SK-N-SH treated with all-trans-retinoic acid at 6 μM for 48 hours (cell line): Measurements from ENCODE around the gene UBL7.
"Not testable (repeated sequence)": the region's sequence is repeated elsewhere in the genome, so short reads cannot be mapped to it uniquely, and the experiment has no call there.

Source experiments
- ATAC-seq: fragments of 200-7000 bp; cut with Tn5 transposase; 3 replicates; pipeline ENCODE4 v1.9.1; 2020; ENCODE audit warnings: mild to moderate bottlenecking, moderate library complexity
- ARNTL ChIP-seq: fragments of 450-650 bp; formaldehyde crosslinking; IDR thresholded peaks from 2 replicates; pipeline ENCODE4 v1.5.0; 2020; ENCODE audit warnings: low read depth, mild to moderate bottlenecking, moderate library complexity, borderline replicate concordance
- CSDC2 ChIP-seq: fragments of 250-450 bp; sonication (Bioruptor Pico); IDR thresholded peaks from 2 replicates; pipeline ENCODE4 v1.5.0; 2020; ENCODE audit warnings: mild to moderate bottlenecking, moderate library complexity
- ESRRG ChIP-seq: fragments of 250-450 bp; sonication (Bioruptor Pico); IDR thresholded peaks from 2 replicates; pipeline ENCODE4 v1.6.1; 2021; ENCODE audit warnings: mild to moderate bottlenecking
- GLIS3 ChIP-seq: fragments of 250-450 bp; sonication (Bioruptor Pico); IDR thresholded peaks from 2 replicates; pipeline ENCODE4 v1.5.0; 2020; ENCODE audit warnings: mild to moderate bottlenecking, moderate library complexity
- ISL1 ChIP-seq: fragments of 250-450 bp; sonication (Bioruptor Pico); IDR thresholded peaks from 2 replicates; pipeline ENCODE4 v2.1.2; 2022; ENCODE audit warnings: mild to moderate bottlenecking, moderate library complexity
- RARB ChIP-seq: fragments of 250-450 bp; sonication (Bioruptor Pico); IDR thresholded peaks from 2 replicates; pipeline ENCODE4 v1.8.0; 2021; ENCODE audit warnings: mild to moderate bottlenecking, moderate library complexity
- SNAI2 ChIP-seq: fragments of 250-450 bp; sonication (Bioruptor Pico); IDR thresholded peaks from 2 replicates; pipeline ENCODE4 v1.5.0; 2020; ENCODE audit warnings: mild to moderate bottlenecking, moderate library complexity
- TCF4 ChIP-seq: fragments of 250-450 bp; sonication (Bioruptor Pico); IDR thresholded peaks from 2 replicates; pipeline ENCODE4 v1.8.0; 2021; ENCODE audit warnings: mild to moderate bottlenecking, moderate library complexity, borderline replicate concordance
- TOX ChIP-seq: fragments of 250-450 bp; sonication (Bioruptor Pico); IDR thresholded peaks from 2 replicates; pipeline ENCODE4 v1.8.0; 2021; ENCODE audit warnings: mild to moderate bottlenecking, moderate library complexity, borderline replicate concordance
- ZC3H10 ChIP-seq: fragments of 250-450 bp; sonication (Bioruptor Pico); IDR thresholded peaks from 2 replicates; pipeline ENCODE4 v1.5.1; 2021; ENCODE audit warnings: mild to moderate bottlenecking, moderate library complexity
- ZFP3 ChIP-seq: fragments of 250-450 bp; sonication (Bioruptor Pico); IDR thresholded peaks from 2 replicates; pipeline ENCODE4 v1.5.0; 2020; ENCODE audit warnings: mild to moderate bottlenecking, moderate library complexity
- ZFP30 ChIP-seq: fragments of 450-650 bp; formaldehyde crosslinking; IDR thresholded peaks from 2 replicates; pipeline ENCODE4 v1.5.0; 2022; ENCODE audit warnings: mild to moderate bottlenecking, moderate library complexity
- ZNF565 ChIP-seq: fragments of 450-650 bp; formaldehyde crosslinking; conservative IDR thresholded peaks from 2 replicates; pipeline ENCODE4 v1.5.0; 2020; ENCODE audit warnings: low read depth, mild to moderate bottlenecking, moderate library complexity
- ZNF70 ChIP-seq: fragments of 450-650 bp; formaldehyde crosslinking; IDR thresholded peaks from 2 replicates; pipeline ENCODE4 v1.5.0; 2020; ENCODE audit warnings: mild to moderate bottlenecking, moderate library complexity
- ZNF8 ChIP-seq: fragments of 450-650 bp; formaldehyde crosslinking; IDR thresholded peaks from 2 replicates; pipeline ENCODE4 v1.5.0; 2020; ENCODE audit warnings: mild to moderate bottlenecking, moderate library complexity
- TF ChIP-seq, protein P1 (sequence below): fragments of 250-450 bp; sonication (Bioruptor Pico); IDR thresholded peaks from 2 replicates; pipeline ENCODE4 v1.5.0; 2020; ENCODE audit warnings: mild to moderate bottlenecking, moderate library complexity
- TF ChIP-seq, protein P2 (sequence below): fragments of 250-450 bp; sonication (Bioruptor Pico); IDR thresholded peaks from 2 replicates; pipeline ENCODE4 v1.8.0; 2020; ENCODE audit warnings: mild to moderate bottlenecking, moderate library complexity, borderline replicate concordance
- TF ChIP-seq, protein P3 (sequence below): fragments of 250-450 bp; sonication (Bioruptor Pico); IDR thresholded peaks from 2 replicates; pipeline ENCODE4 v1.5.1; 2020; ENCODE audit warnings: low read depth, mild to moderate bottlenecking, moderate library complexity
- TF ChIP-seq, protein P4 (sequence below): fragments of 250-450 bp; sonication (Bioruptor Pico); IDR thresholded peaks from 2 replicates; pipeline ENCODE4 v1.5.1; 2021; ENCODE audit warnings: mild to moderate bottlenecking, moderate library complexity
- TF ChIP-seq, protein P5 (sequence below): fragments of 250-450 bp; sonication (Bioruptor Pico); IDR thresholded peaks from 2 replicates; pipeline ENCODE4 v1.8.0; 2021; ENCODE audit warnings: low read depth, mild to moderate bottlenecking, moderate library complexity, borderline replicate concordance

UBL7 gene

DNA sequence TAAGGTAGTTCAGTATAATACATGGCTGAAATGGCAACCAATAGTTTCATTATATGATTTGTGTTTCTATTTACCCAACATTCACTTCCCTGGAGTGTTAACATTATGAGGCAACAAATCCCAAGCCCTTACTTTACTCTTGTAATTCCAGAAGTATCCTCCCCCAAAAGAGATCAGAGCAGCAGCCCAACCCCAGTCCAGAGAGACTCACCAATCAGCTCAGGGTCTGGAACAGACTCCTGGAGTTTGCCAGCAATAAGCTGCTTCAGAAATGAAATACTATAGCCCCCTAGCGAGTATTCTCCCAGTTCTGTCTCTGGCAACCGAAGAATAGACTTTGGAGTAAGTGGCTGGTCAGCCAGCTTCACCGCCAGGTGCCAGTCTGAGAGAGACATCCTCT is 2.5 kb downstream of the UBL7 start:
- no peak for ATAC-seq
- TF ChIP-seq ZNF70 (CRISPR knock-in tag) (no peak), GLIS3 (CRISPR knock-in tag) (no peak), CSDC2 (CRISPR knock-in tag) (no peak), ZNF565 (no peak), RARB (CRISPR knock-in tag) (no peak), ESRRG (CRISPR knock-in tag) (no peak), ZNF8 (CRISPR knock-in tag) (no peak), ZFP3 (no peak), TCF4 (no peak), TOX (CRISPR knock-in tag) (no peak), ZFP30 (CRISPR knock-in tag) (no peak), SNAI2 (no peak), ARNTL (CRISPR knock-in tag) (no peak), ISL1 (CRISPR knock-in tag) (no peak)
- TF ChIP-seq, protein P1, sequence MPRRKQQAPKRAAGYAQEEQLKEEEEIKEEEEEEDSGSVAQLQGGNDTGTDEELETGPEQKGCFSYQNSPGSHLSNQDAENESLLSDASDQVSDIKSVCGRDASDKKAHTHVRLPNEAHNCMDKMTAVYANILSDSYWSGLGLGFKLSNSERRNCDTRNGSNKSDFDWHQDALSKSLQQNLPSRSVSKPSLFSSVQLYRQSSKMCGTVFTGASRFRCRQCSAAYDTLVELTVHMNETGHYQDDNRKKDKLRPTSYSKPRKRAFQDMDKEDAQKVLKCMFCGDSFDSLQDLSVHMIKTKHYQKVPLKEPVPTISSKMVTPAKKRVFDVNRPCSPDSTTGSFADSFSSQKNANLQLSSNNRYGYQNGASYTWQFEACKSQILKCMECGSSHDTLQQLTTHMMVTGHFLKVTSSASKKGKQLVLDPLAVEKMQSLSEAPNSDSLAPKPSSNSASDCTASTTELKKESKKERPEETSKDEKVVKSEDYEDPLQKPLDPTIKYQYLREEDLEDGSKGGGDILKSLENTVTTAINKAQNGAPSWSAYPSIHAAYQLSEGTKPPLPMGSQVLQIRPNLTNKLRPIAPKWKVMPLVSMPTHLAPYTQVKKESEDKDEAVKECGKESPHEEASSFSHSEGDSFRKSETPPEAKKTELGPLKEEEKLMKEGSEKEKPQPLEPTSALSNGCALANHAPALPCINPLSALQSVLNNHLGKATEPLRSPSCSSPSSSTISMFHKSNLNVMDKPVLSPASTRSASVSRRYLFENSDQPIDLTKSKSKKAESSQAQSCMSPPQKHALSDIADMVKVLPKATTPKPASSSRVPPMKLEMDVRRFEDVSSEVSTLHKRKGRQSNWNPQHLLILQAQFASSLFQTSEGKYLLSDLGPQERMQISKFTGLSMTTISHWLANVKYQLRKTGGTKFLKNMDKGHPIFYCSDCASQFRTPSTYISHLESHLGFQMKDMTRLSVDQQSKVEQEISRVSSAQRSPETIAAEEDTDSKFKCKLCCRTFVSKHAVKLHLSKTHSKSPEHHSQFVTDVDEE (CRISPR knock-in tag), result no peak
- TF ChIP-seq, protein P2, sequence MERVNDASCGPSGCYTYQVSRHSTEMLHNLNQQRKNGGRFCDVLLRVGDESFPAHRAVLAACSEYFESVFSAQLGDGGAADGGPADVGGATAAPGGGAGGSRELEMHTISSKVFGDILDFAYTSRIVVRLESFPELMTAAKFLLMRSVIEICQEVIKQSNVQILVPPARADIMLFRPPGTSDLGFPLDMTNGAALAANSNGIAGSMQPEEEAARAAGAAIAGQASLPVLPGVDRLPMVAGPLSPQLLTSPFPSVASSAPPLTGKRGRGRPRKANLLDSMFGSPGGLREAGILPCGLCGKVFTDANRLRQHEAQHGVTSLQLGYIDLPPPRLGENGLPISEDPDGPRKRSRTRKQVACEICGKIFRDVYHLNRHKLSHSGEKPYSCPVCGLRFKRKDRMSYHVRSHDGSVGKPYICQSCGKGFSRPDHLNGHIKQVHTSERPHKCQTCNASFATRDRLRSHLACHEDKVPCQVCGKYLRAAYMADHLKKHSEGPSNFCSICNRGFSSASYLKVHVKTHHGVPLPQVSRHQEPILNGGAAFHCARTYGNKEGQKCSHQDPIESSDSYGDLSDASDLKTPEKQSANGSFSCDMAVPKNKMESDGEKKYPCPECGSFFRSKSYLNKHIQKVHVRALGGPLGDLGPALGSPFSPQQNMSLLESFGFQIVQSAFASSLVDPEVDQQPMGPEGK (CRISPR knock-in tag), result no peak
- TF ChIP-seq, protein P3, sequence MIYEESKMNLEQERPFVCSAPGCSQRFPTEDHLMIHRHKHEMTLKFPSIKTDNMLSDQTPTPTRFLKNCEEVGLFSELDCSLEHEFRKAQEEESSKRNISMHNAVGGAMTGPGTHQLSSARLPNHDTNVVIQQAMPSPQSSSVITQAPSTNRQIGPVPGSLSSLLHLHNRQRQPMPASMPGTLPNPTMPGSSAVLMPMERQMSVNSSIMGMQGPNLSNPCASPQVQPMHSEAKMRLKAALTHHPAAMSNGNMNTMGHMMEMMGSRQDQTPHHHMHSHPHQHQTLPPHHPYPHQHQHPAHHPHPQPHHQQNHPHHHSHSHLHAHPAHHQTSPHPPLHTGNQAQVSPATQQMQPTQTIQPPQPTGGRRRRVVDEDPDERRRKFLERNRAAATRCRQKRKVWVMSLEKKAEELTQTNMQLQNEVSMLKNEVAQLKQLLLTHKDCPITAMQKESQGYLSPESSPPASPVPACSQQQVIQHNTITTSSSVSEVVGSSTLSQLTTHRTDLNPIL (CRISPR knock-in tag), result no peak

DNA sequence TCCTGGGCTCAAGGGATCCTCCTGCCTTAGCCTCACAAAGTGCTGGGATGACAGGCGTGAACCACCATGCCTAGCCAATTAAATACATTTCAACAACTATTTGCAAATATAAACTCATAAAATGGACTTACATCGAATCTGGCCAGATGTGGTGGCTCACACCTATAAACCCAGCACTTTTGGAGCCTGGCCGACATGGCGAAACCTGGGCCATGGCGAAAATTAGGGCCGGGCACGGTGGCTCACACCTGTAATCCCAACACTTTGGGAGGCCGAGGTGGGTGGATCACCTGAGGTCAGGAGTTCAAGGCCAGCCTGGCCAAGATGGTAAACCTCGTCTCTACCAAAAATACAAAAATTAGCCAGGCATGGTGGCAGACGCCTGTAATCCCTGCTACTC is 3.9 kb downstream of the UBL7 start:
- ATAC-seq, result not testable (repeated sequence)

DNA sequence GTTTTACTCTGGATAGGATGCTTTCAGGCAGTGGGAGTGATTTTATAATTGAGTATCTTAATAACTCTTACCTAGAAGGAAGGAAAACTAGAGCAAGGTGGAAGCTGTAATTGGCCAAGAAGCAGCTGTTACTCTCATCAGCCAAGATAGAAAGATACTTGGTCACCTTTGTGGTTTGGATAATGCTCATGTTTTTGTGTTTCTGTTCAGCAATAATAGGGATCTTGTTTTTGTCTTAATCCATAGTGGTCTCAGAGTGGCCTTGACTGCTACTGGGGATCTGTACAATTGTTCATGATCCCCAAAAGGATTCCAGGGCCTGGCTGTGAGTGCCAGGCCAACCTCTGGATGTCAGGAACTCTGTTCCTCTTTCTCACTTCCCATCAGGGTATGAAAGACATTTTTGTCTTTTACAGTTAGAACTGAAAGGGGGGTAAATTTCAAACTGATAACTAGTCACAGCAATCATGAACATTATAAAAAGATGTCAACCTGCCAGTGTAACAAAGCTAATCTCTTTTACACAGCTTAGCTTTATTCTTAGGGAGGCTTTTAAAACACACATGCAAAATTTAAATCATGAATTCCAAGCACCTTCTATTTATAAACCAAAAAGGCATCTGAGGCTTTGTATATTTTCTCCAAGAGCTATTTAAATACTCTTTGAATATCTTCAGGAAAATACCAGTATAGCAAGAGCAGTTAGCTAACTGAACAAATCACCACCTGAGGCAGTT is 6.0 kb downstream of the UBL7 start:
- no peak for ATAC-seq
- TF ChIP-seq, protein P2 (CRISPR knock-in tag), result no peak

DNA sequence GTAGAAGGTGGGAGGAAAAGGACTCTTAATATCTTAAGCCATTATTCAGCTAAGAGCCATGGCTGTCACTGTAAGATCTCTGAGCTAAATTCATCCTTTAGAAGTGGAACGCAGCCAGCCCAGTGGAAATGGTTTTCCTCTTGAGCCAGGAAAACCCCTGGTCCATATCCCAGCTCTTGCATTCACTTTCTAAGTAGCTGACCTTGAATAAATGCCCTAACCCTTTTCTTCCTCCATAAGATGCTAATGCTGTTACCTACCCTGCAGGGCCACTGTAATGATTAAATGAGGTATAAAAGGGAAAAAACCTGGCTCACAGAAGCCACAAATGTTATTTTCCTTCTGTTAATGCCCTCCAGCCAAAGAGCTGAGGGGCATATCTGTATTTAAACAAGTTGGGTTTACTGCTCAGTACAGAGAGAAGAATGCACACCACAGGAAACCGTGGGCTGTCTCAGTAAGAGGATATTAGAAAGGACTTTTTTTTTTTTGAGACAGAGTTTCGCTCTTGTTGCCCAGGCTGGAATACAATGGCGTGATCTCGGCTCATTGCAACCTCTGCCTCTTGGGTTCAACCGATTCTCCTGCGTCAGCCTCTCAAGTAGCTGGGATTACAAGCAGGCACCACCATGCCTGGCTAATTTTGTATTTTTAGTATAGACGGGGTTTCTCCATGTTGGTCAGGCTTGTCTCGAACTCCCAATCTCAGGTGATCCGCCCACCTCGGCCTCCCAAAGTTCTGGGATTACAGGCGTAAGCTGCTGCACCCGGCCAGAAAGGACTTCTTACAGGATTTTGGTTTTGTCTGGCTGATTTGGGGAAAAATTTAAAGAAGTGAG is 6.8 kb downstream of the UBL7 start:
- ATAC-seq, result no peak
- TF ChIP-seq ISL1 (CRISPR knock-in tag), result no peak
- TF ChIP-seq ESRRG (CRISPR knock-in tag), result no peak
- TF ChIP-seq ARNTL (CRISPR knock-in tag), result no peak
- no peak for TF ChIP-seq TCF4
- TF ChIP-seq, protein P1 (CRISPR knock-in tag), result no peak
- no peak for TF ChIP-seq ZC3H10
- TF ChIP-seq TOX (CRISPR knock-in tag), result no peak
- TF ChIP-seq, protein P4, sequence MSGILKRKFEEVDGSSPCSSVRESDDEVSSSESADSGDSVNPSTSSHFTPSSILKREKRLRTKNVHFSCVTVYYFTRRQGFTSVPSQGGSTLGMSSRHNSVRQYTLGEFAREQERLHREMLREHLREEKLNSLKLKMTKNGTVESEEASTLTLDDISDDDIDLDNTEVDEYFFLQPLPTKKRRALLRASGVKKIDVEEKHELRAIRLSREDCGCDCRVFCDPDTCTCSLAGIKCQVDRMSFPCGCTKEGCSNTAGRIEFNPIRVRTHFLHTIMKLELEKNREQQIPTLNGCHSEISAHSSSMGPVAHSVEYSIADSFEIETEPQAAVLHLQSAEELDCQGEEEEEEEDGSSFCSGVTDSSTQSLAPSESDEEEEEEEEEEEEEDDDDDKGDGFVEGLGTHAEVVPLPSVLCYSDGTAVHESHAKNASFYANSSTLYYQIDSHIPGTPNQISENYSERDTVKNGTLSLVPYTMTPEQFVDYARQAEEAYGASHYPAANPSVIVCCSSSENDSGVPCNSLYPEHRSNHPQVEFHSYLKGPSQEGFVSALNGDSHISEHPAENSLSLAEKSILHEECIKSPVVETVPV (CRISPR knock-in tag), result no peak
- no peak for TF ChIP-seq ZFP30 (CRISPR knock-in tag)
- TF ChIP-seq RARB (CRISPR knock-in tag), result no peak
- no peak for TF ChIP-seq CSDC2 (CRISPR knock-in tag)
- TF ChIP-seq, protein P5, sequence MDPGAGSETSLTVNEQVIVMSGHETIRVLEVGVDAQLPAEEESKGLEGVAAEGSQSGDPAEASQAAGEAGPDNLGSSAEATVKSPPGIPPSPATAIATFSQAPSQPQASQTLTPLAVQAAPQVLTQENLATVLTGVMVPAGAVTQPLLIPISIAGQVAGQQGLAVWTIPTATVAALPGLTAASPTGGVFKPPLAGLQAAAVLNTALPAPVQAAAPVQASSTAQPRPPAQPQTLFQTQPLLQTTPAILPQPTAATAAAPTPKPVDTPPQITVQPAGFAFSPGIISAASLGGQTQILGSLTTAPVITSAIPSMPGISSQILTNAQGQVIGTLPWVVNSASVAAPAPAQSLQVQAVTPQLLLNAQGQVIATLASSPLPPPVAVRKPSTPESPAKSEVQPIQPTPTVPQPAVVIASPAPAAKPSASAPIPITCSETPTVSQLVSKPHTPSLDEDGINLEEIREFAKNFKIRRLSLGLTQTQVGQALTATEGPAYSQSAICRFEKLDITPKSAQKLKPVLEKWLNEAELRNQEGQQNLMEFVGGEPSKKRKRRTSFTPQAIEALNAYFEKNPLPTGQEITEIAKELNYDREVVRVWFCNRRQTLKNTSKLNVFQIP (CRISPR knock-in tag), result no peak
